Keratinocyte (primary cell): ENCODE results near the gene GABPB2.

Source experiments
- EZH2 ChIP-seq: IDR thresholded peaks from one replicate; pipeline ENCODE4 v1.6.1; 2012; ENCODE audit warnings: inconsistent platforms, mild to moderate bottlenecking, low read length, moderate library complexity
- TF ChIP-seq, protein P1 (sequence below), 3 experiments: IDR thresholded peaks in 1 of 3; conservative IDR thresholded peaks in 1 of 3; optimal IDR thresholded peaks in 1 of 3; 2 replicates in 2 of 3; 3 replicates in 1 of 3; pipeline versions ENCODE3 to v1.5.1; 2011; ENCODE audit warnings: low read length in 3 of 3, mild to moderate bottlenecking in 3 of 3, moderate library complexity in 2 of 3, control low read depth in 1 of 3, inconsistent platforms in 1 of 3; ENCODE audit not compliant: insufficient read depth in 2 of 3; ENCODE audit errors: extremely low read depth in 1 of 3

DNA sequence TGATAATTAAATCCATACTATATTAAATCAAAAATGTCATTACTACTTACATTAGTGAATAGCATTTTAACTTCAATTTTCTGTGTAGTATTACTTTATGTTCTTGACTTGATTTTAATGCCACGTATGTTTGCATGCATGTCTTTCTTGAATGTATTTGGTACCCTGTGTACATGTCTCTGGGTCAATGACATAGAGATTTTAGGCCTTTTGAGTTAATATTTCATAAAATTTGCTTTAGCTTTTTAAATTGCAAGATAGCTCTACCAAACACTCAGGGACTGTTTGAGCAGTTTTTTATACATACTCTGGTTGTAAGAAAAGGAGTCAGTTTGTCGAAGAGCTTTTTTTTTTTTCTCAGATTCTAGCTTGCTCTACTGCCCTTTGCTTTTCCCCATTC is 8.9 kb upstream of the GABPB2 start:
- TF ChIP-seq, protein P1, sequence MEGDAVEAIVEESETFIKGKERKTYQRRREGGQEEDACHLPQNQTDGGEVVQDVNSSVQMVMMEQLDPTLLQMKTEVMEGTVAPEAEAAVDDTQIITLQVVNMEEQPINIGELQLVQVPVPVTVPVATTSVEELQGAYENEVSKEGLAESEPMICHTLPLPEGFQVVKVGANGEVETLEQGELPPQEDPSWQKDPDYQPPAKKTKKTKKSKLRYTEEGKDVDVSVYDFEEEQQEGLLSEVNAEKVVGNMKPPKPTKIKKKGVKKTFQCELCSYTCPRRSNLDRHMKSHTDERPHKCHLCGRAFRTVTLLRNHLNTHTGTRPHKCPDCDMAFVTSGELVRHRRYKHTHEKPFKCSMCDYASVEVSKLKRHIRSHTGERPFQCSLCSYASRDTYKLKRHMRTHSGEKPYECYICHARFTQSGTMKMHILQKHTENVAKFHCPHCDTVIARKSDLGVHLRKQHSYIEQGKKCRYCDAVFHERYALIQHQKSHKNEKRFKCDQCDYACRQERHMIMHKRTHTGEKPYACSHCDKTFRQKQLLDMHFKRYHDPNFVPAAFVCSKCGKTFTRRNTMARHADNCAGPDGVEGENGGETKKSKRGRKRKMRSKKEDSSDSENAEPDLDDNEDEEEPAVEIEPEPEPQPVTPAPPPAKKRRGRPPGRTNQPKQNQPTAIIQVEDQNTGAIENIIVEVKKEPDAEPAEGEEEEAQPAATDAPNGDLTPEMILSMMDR (optimal IDR thresholded peaks at IDR 0.05 in 1 of 3, IDR thresholded peaks at IDR 0.05 in 1 of 3, conservative IDR thresholded peaks at IDR 0.05 in 1 of 3; ENCODE audit: extremely low read depth in 1 of 3, insufficient read depth in 2 of 3, low read length in 3 of 3) = no peak
- no peak for TF ChIP-seq EZH2
